HG02588 (cell line): ENCODE results near the gene OSBPL5.

ENCODE experiments used
- ATAC-seq: cut with Tn5 transposase; IDR thresholded peaks from one replicate; pipeline ENCODE4 v1.9.1; 2021; ENCODE audit warnings: mild to moderate bottlenecking, moderate library complexity; ENCODE audit not compliant: unreplicated experiment

OSBPL5 gene

DNA sequence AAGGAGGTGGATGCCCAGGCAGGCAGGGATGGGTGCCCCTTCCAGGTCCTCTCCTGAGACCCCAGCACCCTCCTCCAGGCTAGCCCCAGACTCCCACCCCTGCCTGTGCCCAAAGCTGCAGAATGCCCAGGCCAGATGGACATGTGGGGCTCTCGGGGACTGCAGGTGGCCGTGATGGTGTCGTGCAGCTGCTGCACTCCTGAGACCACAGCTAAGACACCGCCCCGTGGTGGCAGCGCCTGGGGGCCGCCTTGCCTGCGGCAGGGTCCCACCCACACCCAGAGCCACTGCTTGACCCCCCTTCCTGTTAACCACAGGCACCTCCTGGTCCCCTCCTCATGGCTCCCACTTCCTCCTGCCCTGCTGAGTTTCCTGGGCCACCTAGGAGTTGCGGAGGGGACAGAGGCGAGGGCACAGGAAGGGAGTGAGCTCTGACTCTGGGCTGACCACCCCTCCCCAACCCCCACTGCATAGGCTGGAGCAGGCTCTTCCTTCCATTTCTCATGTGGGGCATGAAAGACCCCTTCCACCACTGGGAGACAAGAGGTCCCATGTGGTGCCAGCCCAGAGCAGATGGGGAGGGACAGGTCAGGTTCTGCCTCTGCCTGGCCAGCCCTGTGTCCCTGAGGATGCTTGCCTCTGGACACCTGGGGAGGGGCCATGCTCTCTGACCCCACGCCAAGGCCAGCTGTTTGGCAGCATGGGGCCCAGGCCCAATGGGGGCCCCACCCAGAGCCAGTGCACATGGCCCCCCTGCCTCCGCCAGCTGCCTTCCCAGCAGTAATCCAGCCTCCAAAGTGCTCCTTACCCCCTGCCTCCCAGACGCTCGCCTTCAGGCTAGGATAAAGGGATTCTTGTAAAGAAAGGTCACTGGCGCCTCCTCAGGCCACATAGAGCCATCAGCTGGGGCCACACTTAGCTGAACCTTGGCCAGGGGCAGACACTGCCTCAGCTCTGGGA, 29.3 kb downstream of the OSBPL5 start:
- ATAC-seq = no peak

DNA sequence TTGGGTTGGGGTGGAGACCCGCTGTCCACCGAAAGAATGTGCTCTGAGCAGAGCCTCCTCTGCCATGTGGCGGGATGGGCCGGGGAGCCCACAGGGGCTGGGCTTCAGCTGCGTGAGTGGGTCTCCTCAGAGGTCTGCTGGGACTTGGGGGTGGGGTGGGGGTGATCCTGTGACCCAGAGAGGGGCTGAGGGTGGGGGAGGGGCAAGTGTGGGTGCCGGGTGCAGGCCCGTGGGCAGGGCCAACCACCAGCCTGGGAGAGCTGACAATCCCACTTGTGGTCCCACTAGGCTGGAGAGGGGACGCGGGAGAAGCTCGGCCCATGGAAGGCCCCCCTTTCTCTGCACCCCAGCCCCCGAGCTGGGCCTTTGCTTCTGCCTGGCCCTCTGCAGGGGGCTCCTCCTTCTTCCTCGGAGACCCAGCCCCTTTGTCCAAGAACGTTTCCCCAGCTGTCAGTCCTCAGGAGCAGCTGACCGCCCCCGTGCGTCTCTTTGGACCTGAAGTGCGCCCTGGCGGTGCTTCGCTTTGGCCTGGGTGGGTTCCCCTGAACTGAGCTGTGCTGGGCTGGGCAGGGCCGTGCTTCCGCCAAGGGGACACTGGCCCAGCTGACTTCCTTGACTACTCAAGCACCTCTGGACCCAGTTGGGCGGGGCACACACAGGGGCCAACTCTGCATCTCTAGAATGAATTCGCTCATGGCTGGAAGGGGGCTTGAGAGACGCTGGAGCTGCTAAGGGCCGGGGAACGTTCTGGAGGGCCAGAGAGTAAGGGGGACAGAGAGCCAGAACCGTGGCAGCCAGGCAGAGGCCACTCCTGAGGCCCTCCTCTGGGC, 30.2 kb downstream of the OSBPL5 start:
- ATAC-seq = no peak

DNA sequence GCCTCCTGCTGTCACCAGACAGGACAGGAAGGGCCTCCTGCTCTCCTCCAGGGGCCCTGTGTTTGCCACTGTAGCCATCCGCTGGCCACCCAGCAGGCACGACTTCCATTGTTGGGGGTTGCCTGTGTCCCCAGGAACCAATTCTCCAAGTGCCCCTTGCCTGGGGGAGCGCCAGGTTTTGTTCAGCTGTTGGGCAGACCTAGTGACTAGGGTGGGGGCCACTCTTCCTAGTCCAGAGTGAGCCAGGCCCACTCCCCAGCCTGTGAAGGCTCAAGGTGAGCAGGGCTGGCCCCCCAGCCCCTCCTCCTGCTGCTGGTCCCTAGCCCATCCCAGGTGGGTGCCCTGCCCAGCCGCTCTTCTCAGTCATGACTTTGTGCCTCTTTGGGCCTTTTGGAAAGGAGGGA, 30.9 kb downstream of the OSBPL5 start:
- no peak for ATAC-seq

DNA sequence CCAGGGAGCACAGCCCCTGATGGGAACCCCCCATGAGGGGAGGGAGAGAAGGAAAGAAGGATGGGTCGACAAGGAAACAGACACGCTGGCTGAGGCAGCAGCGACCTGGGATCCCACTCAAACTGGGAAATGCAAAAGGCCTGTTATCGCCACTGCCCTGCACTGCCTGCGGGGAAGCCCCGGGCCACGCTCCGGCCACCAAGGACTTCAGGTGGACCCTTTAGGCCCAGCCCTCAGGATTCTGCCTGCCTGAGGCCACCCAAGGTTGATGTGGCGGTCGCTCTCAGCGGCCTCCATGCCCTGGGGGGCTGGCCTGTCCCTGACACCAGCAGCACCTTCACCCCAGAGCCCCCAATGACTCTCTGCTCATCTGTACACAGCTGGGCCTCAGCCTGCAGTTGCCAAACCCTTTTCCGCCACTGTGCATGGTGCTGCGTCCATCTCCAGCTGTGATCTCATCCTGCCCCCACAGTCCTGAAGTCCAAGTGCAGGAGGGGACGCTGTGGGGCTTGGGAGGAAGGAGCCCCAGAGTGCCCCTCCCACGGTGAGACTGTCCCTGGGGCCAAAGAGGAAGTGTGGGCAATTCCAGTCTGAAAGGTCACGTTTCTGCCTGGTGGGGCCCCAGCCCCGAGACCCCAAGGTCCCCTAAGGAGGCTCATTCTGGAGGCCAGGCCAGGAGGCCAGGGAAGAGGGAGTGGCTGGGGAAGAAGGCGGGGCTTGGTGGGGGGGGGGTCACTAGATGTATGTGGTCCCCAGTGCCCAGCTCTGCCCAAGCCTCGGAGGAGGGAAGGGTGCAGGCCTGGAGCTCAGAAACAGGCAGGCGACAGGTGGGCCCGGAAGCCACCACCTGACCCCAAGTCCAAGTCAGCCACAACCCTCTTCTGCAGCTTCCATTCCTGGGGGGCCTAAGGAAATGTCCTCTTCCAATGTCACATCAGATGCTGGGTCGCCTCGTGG, 31.6 kb downstream of the OSBPL5 start:
- ATAC-seq = no peak

DNA sequence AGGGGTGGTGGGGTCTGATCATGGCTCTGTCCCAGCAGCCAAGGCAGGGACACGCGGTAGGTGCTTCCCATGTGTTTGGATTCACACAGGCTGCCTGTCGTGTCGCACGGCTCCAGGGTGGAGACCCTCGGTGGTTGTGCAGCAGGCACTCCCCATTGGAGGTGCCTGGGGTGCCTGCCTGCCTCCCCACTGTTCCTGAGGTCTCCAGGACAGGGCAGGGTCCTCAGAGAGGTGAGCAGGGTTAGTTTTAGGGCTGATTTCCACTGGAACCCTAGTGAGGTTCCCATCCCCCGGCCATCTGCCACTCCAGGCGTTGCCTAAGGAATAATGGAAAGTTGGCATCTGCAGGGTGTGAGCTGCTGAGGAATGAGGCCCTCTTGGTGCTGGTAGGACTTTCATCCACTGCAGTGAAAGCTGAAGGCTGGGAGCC, 32.3 kb downstream of the OSBPL5 start:
- ATAC-seq = no peak

DNA sequence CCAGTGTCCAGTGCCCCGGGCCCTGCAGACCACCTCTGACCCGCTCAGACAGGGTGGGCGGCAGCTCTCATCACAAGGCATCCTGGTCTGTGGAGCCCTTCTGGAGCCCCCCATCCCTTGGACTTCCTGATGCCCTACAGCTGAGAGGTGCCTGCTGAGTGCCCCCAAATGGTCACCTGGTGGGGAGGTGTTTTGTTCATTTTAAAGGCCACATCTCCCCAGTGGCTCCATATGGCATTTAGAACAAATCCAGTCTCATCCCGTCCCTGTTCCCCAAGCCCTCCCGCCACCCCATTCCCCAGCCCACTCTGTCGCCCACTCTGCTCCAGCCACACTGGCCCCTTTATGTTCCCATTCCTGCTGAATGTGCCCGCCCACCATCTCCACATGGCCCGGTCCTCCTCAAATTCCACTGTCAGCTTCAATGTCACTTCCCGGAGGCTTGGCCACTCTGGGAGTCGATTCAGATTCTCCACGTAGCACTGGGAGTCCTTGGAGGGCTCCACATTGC, 32.8 kb downstream of the OSBPL5 start:
- ATAC-seq = no peak

DNA sequence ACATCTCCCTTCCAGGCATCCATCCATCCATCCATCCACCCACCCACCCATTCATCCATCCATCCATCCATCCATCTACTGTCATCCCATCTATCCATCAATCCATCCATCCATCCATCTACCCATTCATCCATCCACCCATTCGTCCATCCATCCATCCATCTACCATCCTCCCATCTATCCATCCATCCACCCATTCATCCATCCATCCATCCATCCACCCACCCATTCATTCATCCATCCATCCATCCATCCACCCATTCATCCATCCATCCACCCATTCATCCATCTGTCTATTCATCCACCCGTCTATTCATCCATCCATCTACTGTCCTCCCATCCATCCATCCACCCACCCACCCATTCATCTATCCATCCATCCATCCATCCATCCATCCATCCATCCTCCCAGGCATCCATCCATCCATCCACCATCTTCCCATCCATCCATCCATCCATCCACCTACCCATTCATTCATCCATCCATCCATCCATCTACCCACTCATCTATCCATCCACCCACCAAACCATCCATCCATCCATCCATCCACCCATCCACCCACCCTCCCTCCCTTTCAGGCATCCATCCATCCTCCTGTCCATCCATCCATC, 33.7 kb downstream of the OSBPL5 start:
- ATAC-seq = no peak

DNA sequence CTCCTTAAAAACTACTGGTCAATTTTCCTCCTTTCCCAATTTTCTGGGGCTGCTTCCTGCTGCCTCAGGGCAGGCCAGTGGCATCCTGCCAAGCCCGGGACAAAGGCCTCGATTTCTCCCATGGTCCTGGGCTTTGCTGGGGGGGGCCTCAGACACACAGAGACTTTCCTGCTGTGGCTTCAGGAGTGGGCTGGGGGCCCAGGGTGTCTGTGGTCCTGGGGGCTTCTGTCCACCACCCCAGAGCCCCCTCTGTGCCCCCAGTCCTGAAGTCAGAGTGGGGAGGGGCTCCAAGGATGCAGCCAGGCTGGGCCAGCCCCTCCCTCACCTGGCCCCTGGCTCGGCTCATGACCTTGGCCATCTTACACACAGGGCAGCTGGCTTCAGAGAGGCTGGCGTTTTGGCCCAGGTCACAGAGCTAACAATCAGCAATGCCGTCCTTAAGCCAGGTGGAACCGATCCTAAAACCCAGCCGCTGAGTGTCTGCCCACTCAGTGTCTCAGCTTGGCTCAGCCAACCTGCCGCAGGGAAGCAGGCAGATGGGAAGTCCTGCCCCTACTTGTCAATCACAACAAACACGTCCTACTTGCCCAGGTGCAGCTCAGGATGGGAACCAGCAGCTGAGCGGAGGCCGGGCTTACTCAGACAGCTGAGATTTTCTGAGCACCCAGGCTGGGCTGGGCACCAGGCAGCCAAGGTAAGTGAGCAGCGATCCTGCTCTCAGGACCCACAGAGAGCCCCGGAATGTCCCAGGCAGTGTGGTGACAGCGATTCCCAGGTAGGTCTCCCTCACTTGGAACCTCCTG, 34.6 kb downstream of the OSBPL5 start:
- no peak for ATAC-seq

DNA sequence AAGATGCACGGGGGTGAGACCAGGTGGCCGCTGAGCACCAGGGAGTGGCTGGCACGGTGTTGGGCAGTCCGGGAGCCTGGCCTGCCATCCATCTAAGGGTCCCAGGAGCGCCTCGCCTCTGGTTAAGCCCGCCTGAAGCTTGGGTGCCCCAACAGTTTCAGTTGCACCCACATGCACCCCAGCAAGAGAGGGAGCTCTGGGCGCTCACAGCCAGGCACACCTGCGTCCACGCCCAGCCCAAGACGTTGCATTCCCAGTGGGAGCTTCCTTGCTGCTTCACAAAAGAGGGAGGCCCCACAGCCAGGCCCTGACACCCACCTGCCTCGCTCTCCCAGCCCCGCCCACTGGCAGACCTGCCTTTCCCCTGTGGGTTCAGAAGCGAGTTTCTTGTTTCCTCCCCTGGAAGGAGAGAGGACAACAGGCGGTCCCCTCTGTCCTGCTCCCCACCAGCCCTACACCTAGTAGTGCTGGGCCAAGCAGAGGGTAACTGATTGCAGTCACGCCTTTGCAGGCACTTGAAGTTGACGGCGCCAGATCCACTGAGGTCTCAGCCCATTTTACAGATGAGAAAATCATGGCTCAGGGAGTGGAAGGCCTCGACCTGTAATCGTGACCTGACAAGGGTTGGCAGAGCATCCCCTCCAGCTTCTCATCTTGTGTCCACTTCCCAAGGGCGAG, 35.4 kb downstream of the OSBPL5 start:
- ATAC-seq = no peak

DNA sequence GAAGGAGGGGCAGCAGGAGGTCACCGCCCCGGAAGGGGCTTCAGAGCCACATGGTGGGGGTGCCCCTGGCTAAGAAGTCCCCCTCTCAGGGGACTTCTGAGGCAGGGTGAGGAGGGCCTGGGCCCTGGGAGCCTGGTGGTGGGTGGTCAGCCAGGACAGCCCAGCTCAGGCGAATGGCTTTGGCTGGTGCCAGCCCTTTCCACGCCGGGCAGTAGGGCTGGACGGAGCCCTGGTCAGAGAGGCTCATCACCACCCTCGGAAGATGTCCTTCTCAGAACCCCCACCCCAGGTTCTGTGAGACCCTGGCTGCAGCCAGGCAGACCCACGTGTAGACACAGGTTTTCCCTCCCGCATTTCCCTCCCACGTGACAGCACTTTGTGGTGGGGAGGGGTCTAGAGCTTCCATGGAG, 35.9 kb downstream of the OSBPL5 start:
- ATAC-seq = no peak

DNA sequence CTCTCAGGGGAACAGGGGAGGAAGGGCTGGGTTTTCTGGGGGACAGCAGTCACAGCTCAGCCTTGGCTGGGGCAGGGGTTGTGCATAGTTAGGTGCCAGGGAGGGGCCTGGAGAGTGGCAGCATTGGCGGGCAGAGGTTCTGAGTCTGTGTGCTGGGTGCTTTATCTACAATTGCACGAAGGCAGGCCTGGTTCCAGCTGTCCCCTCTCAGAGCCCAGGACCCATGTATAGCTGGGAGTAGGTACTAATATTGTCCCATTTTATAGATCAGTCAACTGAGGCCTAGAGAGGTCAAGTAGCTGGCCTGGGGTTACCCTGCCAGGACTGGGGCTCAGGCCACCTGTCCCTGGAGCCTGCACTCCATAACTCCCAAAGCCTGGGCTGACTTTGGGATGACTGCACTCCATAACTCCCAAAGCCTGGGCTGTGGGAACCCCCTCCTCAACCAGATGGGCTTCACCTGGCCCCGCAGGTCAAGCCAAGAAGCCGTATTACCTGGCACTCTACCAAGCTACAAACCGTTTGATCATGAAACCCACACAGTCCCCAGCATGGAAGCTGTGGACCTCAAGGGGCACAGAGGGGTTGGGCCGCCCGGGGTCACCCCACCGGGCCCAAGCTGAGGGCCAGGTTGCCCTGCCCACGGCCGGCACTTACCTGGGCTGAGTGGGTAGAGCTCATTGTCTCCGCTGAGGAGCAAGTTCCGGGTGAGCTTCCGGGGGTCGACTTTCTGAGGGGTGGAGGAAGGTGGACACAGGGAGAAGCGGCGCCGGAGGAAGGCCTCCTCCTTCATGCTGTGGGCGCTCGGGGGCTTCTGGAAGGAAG, 36.5 kb downstream of the OSBPL5 start:
- no peak for ATAC-seq

DNA sequence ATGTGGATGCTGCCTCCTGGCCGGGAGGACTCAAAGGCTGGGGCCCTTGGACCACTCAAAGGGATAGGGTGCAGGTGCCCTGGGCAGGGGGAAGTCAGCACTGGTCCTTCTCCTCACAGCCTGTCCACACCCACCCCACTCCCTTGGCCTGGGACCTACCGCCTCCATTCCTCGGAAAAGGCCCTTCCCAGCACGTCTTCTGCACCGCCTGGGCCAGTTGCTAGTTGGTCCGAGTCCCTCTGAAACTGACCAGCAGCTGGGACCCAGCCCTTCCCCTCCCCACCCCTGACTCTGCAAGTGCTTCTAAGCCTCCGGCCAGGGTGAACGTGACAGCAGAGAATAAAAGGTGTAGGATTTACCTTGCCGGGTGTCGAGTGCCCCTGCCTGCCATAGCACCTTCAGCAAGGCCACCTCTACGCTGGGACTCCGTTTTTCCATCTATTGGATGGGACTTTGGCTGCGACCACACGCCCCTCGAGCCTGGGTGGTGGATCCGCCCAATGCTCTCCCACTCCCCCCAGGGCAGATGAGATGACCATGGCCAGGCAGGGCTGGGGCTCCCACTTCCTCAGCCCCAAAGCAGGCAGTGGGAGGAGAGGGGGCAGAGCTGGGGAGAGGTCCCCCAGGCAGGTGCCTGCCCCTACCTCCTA, 37.3 kb downstream of the OSBPL5 start:
- ATAC-seq = no peak

DNA sequence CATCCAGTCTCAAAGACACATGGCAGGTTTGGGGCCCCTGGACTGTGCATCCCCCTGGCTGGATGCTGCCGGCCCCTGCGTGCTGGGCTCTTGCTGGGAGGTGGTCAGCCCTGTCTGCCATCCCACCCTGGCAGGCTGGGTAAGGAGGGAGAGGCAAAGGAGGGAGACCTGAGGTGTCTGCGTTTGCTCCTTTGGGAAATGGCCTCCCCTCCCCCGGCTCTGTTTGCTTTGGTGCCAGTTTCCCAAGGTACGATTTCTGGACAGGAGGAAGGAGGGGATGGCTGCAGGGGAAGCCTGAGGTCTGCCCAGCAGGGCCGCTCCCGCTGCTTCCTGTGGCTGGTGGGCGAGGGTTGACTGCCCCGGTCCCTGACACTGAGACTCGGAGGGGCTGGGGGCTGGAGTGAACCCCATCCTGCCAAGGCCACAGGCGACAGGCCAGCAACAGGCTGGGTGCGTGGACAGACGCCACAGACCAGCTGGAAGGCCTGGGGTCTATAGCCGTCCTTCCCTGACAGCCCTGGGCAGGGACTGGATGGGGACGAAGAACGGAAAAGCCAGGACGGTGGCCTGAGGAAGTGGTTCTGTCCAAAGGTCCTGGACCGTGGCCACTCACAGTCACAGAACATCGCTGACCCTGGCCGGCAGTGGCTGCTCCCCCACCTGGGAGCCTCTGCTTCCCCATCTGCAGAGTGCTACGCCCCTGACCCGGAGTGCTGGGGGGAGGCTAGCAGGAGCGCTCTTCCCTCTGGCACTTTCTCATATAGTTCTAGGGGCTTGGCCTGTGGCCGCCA, 38.0 kb downstream of the OSBPL5 start:
- ATAC-seq = no peak

DNA sequence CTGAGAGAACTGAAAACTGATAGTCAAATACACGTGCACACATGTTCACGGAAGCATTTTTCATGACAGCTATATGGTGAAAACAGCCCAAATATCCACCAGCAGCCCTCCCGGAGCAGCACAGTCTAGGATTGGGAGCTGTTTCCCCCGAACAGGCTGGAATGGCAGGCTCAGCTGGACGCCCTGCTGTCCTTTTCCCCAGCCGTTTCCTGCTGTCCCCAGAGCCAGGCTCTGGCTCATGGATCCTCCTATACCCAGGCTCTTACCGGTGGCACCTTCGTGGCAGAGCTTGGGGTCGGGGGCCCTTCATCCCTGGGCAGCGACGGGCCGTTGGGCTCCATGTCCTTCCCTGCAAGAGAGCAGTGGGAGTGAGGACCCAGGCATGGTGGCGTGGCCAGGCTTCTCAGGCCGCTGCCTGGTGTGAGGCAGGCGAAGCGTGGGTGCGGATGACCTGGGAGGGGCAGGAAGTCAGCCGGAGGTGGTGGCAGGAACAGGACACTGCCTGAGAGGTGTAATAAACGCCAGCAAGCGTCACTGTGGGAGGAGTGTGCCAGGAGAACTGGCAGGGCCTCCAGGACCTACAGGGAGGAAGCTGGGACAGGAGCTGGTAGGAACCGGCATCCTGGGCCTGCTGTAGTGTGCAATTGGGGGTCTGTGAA, 38.8 kb downstream of the OSBPL5 start:
- no peak for ATAC-seq

DNA sequence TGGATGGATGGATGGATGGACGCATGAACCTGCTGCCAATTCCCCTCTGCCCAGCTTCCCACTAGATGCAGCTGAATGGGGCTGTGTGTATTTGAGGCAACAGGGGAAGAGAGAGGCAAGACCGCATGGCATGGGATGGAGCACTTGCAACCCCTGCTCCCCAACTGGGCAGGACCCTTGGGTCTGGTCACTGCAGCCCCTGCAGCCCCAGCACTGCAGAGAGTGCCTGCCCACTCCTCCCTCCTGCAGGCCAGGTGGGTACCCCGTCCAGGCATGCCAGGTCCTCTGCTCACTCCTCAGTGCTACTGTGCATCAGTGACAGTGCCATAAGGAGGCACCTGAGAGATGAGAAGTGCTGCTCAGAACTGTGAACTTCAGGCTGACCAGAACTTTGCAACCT, 40.3 kb downstream of the OSBPL5 start:
- ATAC-seq = no peak
